ENCODE measurements around the gene CCDC85A. TPM values are rescaled to one million over a fixed set of nuclear protein-coding genes. Genes with fewer than 3 reads are reported as not detected.

The CCDC85A gene
- total and polyA plus RNA-seq, 2 of the 8 experiments (the other 6 are each of a cell fraction or from before 2014, with no cell fraction given) = 0.20 TPM; not detected in 1

- Histone ChIP-seq H2AFZ (ENCODE audit: low read length) (no peak overlapping the region), H2BK20ac (ENCODE audit: low read length) (no peak overlapping the region), H3K9ac (replicated peaks in 1 of 4; ENCODE audit: extremely low read depth in 1 of 4, low read depth in 3 of 4, low read length in 3 of 4) (no peak overlapping the region), H3K9me3 (ENCODE audit: insufficient read depth in 2 of 2, low read depth in 1 of 2, low read length in 1 of 2) (no peaks in the 10 kb centered on the region), H3K4ac (replicated peaks; ENCODE audit: insufficient read length, low read depth, low read length) (no peak overlapping the region), H2AK5ac (ENCODE audit: low read depth, low read length) (no peak overlapping the region), H2BK12ac (ENCODE audit: low read depth, low read length) (no peak overlapping the region), H4K20me1 (replicated peaks in 1 of 2; ENCODE audit: control insufficient read depth in 1 of 2, insufficient read depth in 2 of 2, low read length in 2 of 2) (no peaks in the 10 kb centered on the region), H4K91ac (replicated peaks; ENCODE audit: insufficient read length, low read length) (no peak overlapping the region), H2BK15ac (ENCODE audit: low read length) (no peak overlapping the region), H3K27ac (ENCODE audit: low read depth, low read length) (no peak overlapping the region), H4K5ac (ENCODE audit: insufficient read length, low read depth, low read length) (no peak overlapping the region), H3K14ac (ENCODE audit: insufficient read length) (no peak overlapping the region), H3K23ac (ENCODE audit: insufficient read length) (no peak overlapping the region), H3K27me3 (replicated peaks in 1 of 4; ENCODE audit: control insufficient read depth in 3 of 4, extremely low read depth in 1 of 4, insufficient read depth in 3 of 4, low read length in 3 of 4) (no peaks in the 10 kb centered on the region), H3K56ac (replicated peaks; ENCODE audit: insufficient read length, low read depth, low read length) (no peak overlapping the region), H3K4me2 (ENCODE audit: insufficient read depth in 1 of 2, low read depth in 2 of 2, low read length in 2 of 2) (no peak overlapping the region), H3K4me3 (ENCODE audit: extremely low read depth in 1 of 4, insufficient read depth in 2 of 4, low read depth in 3 of 4, low read length in 4 of 4) (no peak overlapping the region), H3K23me2 (ENCODE audit: low read depth, low read length) (no peaks in the 10 kb centered on the region), H3K79me1 (ENCODE audit: low read depth, low read length) (no peaks in the 10 kb centered on the region), H3K4me1 (replicated peaks in 1 of 4; ENCODE audit: control insufficient read depth in 3 of 4, insufficient read depth in 4 of 4, low read length in 3 of 4) (no peaks in the 10 kb centered on the region), H3K36me3 (ENCODE audit: control insufficient read depth in 2 of 4, insufficient read depth in 4 of 4, low read length in 3 of 4) (no peaks in the 10 kb centered on the region), H2BK120ac (replicated peaks; ENCODE audit: low read depth, low read length) (no peak overlapping the region), H2BK5ac (ENCODE audit: low read depth, low read length) (no peak overlapping the region), H3K18ac (ENCODE audit: extremely low read depth, low read length) (no peak overlapping the region), H3K79me2 (ENCODE audit: control insufficient read depth in 1 of 2, insufficient read depth in 2 of 2, low read length in 2 of 2) (no peaks in the 10 kb centered on the region), H4K8ac (ENCODE audit: extremely low read depth, insufficient read depth, low read length) (no peak overlapping the region)
- POLR2A ChIA-PET (ENCODE audit: partially characterized antibody) = no interaction called here
- TF ChIP-seq POLR2A (IDR thresholded peaks at IDR 0.05; ENCODE audit: control extremely low read depth in 1 of 2, low read depth in 2 of 2, low read length in 2 of 2) (no peak), USF2 (IDR thresholded peaks at IDR 0.05; ENCODE audit: low read length) (no peak), SRF (IDR thresholded peaks at IDR 0.05; ENCODE audit: low read depth, low read length) (no peak), JUND (IDR thresholded peaks at IDR 0.05; ENCODE audit: low read length) (no peak), TCF12 (IDR thresholded peaks at IDR 0.05; ENCODE audit: low read depth, low read length) (no peak), RBBP5 (IDR thresholded peaks at IDR 0.05; ENCODE audit: borderline replicate concordance, low read depth, low read length) (no peak)
- no peak for DNase-seq (ENCODE audit: low read depth in 1 of 2, low spot score in 2 of 2)
- 85% methylated on average over 2 of the region's 2 CpGs; no CpG with 5 or more reads in 1 of the 2 experiments for WGBS, 2 experiments (ENCODE audit: extremely low coverage in 1 of 2, insufficient coverage in 1 of 2, insufficient read length in 1 of 2, insufficient replicate concordance in 2 of 2, low coverage in 1 of 2, low lambda C conversion rate in 2 of 2, missing lambda C conversion rate in 1 of 2)
- CTCF ChIA-PET (ENCODE audit: partially characterized antibody) = no interaction called here
- no peak for FAIRE-seq
Measured at GRCh38 chr2:56390644-56391043, 206.9 kb downstream of the CCDC85A start.

Measured in H1 (cell line).